Measurements from ENCODE around the gene PTGR2. TPM values are rescaled to one million over a fixed set of nuclear protein-coding genes. Genes with fewer than 3 reads are reported as not detected.

The PTGR2 gene
- total RNA-seq, 2 donors from 2014 or later = 2.2 to 4.3 TPM

DNA sequence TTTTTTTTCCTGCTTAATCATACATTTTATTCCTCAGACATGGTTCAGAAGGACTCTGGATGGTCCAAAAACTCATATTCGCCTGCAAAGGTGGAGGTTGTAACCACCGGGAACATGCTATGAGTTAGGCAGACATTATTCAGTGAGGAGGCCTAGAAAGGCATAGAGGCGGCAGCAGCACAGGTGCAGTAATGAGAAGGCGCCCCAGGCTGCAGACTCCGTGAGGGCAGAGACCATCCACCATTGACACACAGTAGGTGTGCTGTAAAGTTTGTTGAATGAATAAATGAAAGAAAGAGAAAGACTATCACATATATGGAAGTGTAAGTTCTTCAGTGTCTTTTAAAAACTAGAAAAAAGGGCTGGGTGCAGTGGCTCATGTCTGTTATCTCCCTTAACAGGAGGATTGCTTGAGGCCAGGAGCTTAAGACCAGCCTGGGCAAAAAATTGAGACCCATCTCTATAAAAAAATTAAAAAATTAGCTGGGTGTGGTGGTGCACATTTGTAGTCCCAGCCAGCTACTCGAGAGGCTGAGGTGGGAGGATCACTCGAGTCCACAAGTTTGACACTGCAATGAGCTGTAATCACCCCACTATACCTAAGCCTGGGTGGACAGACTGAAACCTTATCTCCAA lies 34.5 kb upstream of the PTGR2 start:
- H3K36me3 ChIP-seq = no peaks in the 10 kb centered on the region
- no peaks in the 10 kb centered on the region for H3K9me3 ChIP-seq
- TF ChIP-seq, protein P1, sequence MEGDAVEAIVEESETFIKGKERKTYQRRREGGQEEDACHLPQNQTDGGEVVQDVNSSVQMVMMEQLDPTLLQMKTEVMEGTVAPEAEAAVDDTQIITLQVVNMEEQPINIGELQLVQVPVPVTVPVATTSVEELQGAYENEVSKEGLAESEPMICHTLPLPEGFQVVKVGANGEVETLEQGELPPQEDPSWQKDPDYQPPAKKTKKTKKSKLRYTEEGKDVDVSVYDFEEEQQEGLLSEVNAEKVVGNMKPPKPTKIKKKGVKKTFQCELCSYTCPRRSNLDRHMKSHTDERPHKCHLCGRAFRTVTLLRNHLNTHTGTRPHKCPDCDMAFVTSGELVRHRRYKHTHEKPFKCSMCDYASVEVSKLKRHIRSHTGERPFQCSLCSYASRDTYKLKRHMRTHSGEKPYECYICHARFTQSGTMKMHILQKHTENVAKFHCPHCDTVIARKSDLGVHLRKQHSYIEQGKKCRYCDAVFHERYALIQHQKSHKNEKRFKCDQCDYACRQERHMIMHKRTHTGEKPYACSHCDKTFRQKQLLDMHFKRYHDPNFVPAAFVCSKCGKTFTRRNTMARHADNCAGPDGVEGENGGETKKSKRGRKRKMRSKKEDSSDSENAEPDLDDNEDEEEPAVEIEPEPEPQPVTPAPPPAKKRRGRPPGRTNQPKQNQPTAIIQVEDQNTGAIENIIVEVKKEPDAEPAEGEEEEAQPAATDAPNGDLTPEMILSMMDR (IDR thresholded peaks at IDR 0.05) = no peak
- no peaks in the 10 kb centered on the region for H3K27me3 ChIP-seq (replicated peaks; ENCODE audit: insufficient read depth)
- ATAC-seq (ENCODE audit: insufficient number of reproducible peaks, low FRiP score, low read depth) (no peak), DNase-seq (ENCODE audit: low spot score) (no peak)
- no peak overlapping the region for H3K4me3 ChIP-seq
- H3K27ac ChIP-seq = peak overlapping the region in 1 of 2 donors; percentile 6
- H3K4me1 ChIP-seq (ENCODE audit: control insufficient read depth in 1 of 2, low read depth in 2 of 2) = peaks cover 2 to 9% of the 10 kb centered on the region in 2 donors

DNA sequence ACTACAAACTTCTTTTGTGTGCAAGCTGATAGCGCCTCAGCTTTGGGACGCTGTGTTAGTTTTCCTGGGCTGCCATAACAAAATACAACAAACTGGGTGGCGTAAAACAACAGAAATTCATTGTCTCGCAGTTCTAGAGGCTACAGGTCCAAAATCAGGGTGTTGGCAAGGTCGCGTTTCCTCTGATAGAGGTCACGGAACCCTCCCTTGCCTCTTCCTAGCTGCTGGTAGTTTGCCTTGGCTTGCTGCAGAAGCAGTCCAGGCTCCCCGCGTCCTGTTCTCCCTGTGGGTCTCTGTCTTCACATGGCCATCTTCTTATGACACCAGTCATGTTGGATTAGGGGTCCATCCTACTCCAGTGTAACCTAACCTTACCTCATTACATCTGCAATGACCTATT lies 32.8 kb upstream of the PTGR2 start:
- ATAC-seq (ENCODE audit: insufficient number of reproducible peaks, low FRiP score, low read depth) = no peak
- H3K9me3 ChIP-seq = no peaks in the 10 kb centered on the region
- DNase-seq (ENCODE audit: low spot score) = no peak

DNA sequence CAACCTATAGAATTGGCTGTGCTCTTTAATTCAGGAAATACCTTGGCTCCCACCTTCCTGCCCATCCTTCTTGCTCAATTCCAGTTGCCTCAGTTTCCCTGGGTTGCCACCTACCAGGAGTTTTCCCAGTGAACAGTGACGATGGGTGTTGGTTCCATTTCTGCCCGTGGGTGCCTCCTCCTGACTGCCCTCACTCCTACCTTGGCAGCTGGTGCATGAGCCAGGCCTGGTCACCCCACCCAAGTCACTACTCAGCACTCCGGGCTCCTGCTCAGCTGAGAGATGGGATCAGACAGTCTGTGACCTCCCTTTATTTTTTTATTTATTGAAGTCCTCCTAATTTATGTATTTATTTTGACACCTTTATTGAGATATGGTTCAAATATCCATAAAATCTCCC lies 31.0 kb upstream of the PTGR2 start:
- H3K4me3 ChIP-seq = no peak overlapping the region
- H3K36me3 ChIP-seq = no peaks in the 10 kb centered on the region
- no peak for ATAC-seq (ENCODE audit: insufficient number of reproducible peaks, low FRiP score, low read depth)
- no peaks in the 10 kb centered on the region for H3K9me3 ChIP-seq
- H3K27ac ChIP-seq = no peak overlapping the region
- no peak for DNase-seq (ENCODE audit: low spot score)
- no peaks in the 10 kb centered on the region for H3K27me3 ChIP-seq (replicated peaks; ENCODE audit: insufficient read depth)
- peaks cover 2 to 9% of the 10 kb centered on the region in 2 donors for H3K4me1 ChIP-seq (ENCODE audit: control insufficient read depth in 1 of 2, low read depth in 2 of 2)
- TF ChIP-seq, protein P1 (IDR thresholded peaks at IDR 0.05) = no peak

More for the DNA sequence above, 32.8 kb upstream of the PTGR2 start:
- no peaks in the 10 kb centered on the region for H3K27me3 ChIP-seq (replicated peaks; ENCODE audit: insufficient read depth)
- TF ChIP-seq, protein P1 (IDR thresholded peaks at IDR 0.05) = no peak
- H3K36me3 ChIP-seq = no peaks in the 10 kb centered on the region
- no peak overlapping the region for H3K27ac ChIP-seq
- H3K4me3 ChIP-seq = no peak overlapping the region
- peaks cover 2 to 9% of the 10 kb centered on the region in 2 donors for H3K4me1 ChIP-seq (ENCODE audit: control insufficient read depth in 1 of 2, low read depth in 2 of 2)

DNA sequence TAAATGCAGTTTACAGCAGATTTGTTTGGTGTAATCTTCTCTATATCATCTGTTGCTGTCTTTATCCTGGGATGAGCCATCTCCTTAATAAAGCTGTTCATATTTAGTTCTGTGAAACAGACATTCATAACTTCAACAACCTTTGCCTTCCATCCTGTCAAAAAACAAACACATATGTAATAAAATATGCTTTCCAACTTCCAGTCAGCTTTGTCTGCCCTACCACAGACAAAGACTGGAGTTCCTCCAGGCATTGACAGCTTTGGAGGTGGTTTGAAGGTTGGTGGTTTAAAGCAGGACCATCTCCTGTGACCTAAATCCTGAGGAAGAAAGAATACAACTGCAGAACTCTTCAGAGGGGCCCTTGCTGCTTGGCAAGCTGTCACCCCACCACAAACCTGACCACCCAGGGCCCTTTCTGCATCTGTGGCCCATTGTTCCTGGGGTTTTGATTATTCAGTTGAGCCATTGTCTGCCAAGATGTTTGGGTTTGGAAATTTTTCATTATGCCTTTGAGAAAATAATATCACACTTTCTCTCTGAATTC lies 28.2 kb upstream of the PTGR2 start:
- ATAC-seq (ENCODE audit: insufficient number of reproducible peaks, low FRiP score, low read depth) = no peak
- H3K27me3 ChIP-seq (replicated peaks; ENCODE audit: insufficient read depth) = no peaks in the 10 kb centered on the region

DNA sequence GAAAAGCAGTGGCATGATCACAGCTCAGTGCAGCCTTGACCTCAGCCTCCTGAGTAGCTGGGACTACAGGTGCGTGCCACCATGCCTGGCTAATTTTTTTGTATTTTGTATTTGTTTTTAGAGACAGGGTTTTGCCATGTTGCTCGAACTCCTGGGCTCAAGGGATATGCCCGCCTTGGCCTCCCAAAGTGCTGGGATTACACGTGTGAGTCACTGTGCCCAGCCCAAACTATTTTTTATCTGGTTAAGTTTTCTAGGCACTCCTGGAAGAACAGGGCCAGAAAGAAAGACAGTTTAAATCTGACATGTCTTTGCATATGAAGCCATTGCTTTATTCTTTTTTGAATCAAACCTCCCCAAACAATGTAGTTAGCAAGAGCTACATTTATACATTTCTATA lies 27.5 kb upstream of the PTGR2 start:
- H3K36me3 ChIP-seq = no peaks in the 10 kb centered on the region
- no peak overlapping the region for H3K27ac ChIP-seq
- H3K9me3 ChIP-seq = no peaks in the 10 kb centered on the region
- H3K4me3 ChIP-seq = no peak overlapping the region
- no peak for DNase-seq (ENCODE audit: low spot score)
- TF ChIP-seq, protein P1 (IDR thresholded peaks at IDR 0.05) = no peak
- no peak for ATAC-seq (ENCODE audit: insufficient number of reproducible peaks, low FRiP score, low read depth)
- no peaks in the 10 kb centered on the region for H3K4me1 ChIP-seq (ENCODE audit: control insufficient read depth in 1 of 2, low read depth in 2 of 2)
- no peaks in the 10 kb centered on the region for H3K27me3 ChIP-seq (replicated peaks; ENCODE audit: insufficient read depth)

More for the DNA sequence above, 28.2 kb upstream of the PTGR2 start:
- Histone ChIP-seq H3K36me3 (no peaks in the 10 kb centered on the region), H3K27ac (no peak overlapping the region), H3K4me1 (ENCODE audit: control insufficient read depth in 1 of 2, low read depth in 2 of 2) (no peaks in the 10 kb centered on the region), H3K9me3 (no peaks in the 10 kb centered on the region), H3K4me3 (no peak overlapping the region)
- TF ChIP-seq, protein P1 (IDR thresholded peaks at IDR 0.05) = no peak
- DNase-seq (ENCODE audit: low spot score) = no peak

Measured in thoracic aorta (tissue), 2 donors.